Muscle of leg (tissue), 11 donors: ENCODE data around the gene ZNF407. TPM values are rescaled to one million over a fixed set of nuclear protein-coding genes. Genes with fewer than 3 reads are reported as not detected.

Source experiments
- DNase-seq: peaks from one replicate; pipeline ENCODE4 v3.0.0; 2013
- H3K27ac ChIP-seq: one replicate; pipeline ENCODE4 v1.5.1; 2013; ENCODE audit warnings: mild to moderate bottlenecking, low read length, control low read depth
- H3K27me3 ChIP-seq: one replicate; pipeline ENCODE4 v1.6.1; 2013; ENCODE audit warnings: low read length; ENCODE audit not compliant: control insufficient read depth, insufficient read depth
- H3K36me3 ChIP-seq: one replicate; pipeline ENCODE4 v1.6.1; 2013; ENCODE audit warnings: low read length; ENCODE audit not compliant: control insufficient read depth, insufficient read depth
- H3K4me1 ChIP-seq: one replicate; pipeline ENCODE4 v1.6.1; 2013; ENCODE audit warnings: low read length; ENCODE audit not compliant: control insufficient read depth, insufficient read depth
- H3K4me3 ChIP-seq: one replicate; pipeline ENCODE4 v1.5.1; 2013; ENCODE audit warnings: low read length, control low read depth
- H3K9me3 ChIP-seq: replicated peaks from 2 replicates; pipeline ENCODE4 v1.6.1; 2013; ENCODE audit warnings: low read depth, low read length; ENCODE audit not compliant: control insufficient read depth
- WGBS: methylation state at CpG from one replicate; pipeline ENCODE4 v1.1.5; 2013; ENCODE audit warnings: missing lambda C conversion rate; ENCODE audit not compliant: insufficient coverage; 5-methylcytosine and 5-hydroxymethylcytosine counted together
- polyA plus RNA-seq, 8 donors: library from polyadenylated mRNA; unstranded; fragments of 120-200 nt; gene quantifications; one replicate each; pipeline versions ENCODE4 v1.2.1 to v1.2.3, GENCODE V29; 2013; ENCODE audit warnings: inconsistent platforms in 1 of 8, low replicate concordance in 1 of 8; ENCODE audit not compliant: insufficient read length in 8 of 8, insufficient read depth in 1 of 8
- total RNA-seq: library from RNA; stranded (reverse); fragments of 120-200 nt; gene quantifications from one replicate; pipeline ENCODE4 v1.2.4, GENCODE V29; 2013

Gene ZNF407
- total and polyA plus RNA-seq, 9 donors = 5.3 to 10.7 (median 6.4) TPM

GRCh38 chr18:74928194-74928968 lies 330.7 kb downstream of the ZNF407 start:
- no peaks in the 10 kb centered on the region for H3K27me3 ChIP-seq
- no peak overlapping the region for H3K4me3 ChIP-seq
- no peaks in the 10 kb centered on the region for H3K36me3 ChIP-seq
- H3K27ac ChIP-seq = no peak overlapping the region
- no peaks in the 10 kb centered on the region for H3K4me1 ChIP-seq
- no peak for DNase-seq
- WGBS = 80% methylated on average over 2 of the region's 4 CpGs
- H3K9me3 ChIP-seq = no peaks in the 10 kb centered on the region

- Histone ChIP-seq H3K36me3 (no peaks in the 10 kb centered on the region), H3K27me3 (no peaks in the 10 kb centered on the region), H3K4me3 (no peak overlapping the region), H3K27ac (no peak overlapping the region), H3K4me1 (no peaks in the 10 kb centered on the region), H3K9me3 (no peaks in the 10 kb centered on the region)
- 87% methylated on average over 7 of the region's 11 CpGs for WGBS
- no peak for DNase-seq
Observed at GRCh38 chr18:74929110-74929509, 331.4 kb downstream of the ZNF407 start.

- Histone ChIP-seq H3K9me3 (no peaks in the 10 kb centered on the region), H3K36me3 (no peaks in the 10 kb centered on the region), H3K27me3 (no peaks in the 10 kb centered on the region), H3K4me3 (no peak overlapping the region), H3K4me1 (no peaks in the 10 kb centered on the region), H3K27ac (no peak overlapping the region)
- DNase-seq = no peak
- no CpG with 5 or more reads among the region's 1 CpG for WGBS
Observed at GRCh38 chr18:74930616-74931015, 332.9 kb downstream of the ZNF407 start.

GRCh38 chr18:74933930-74934329 lies 336.3 kb downstream of the ZNF407 start:
- 80% methylated on average over 1 of the region's 4 CpGs for WGBS
- no peaks in the 10 kb centered on the region for H3K9me3 ChIP-seq
- no peaks in the 10 kb centered on the region for H3K36me3 ChIP-seq
- DNase-seq = no peak
- no peak overlapping the region for H3K27ac ChIP-seq
- H3K4me1 ChIP-seq = no peaks in the 10 kb centered on the region
- H3K4me3 ChIP-seq = no peak overlapping the region
- no peaks in the 10 kb centered on the region for H3K27me3 ChIP-seq

GRCh38 chr18:74935434-74935833 lies 337.8 kb downstream of the ZNF407 start:
- Histone ChIP-seq H3K27me3 (no peaks in the 10 kb centered on the region), H3K27ac (no peak overlapping the region), H3K36me3 (no peaks in the 10 kb centered on the region), H3K4me1 (no peaks in the 10 kb centered on the region), H3K9me3 (no peaks in the 10 kb centered on the region), H3K4me3 (no peak overlapping the region)
- WGBS = 82% methylated on average over 5 of the region's 7 CpGs
- DNase-seq = no peak

- H3K27ac ChIP-seq = no peak overlapping the region
- no peak for DNase-seq
- H3K4me1 ChIP-seq = no peaks in the 10 kb centered on the region
- H3K27me3 ChIP-seq = no peaks in the 10 kb centered on the region
- H3K36me3 ChIP-seq = no peaks in the 10 kb centered on the region
- no peaks in the 10 kb centered on the region for H3K9me3 ChIP-seq
- WGBS = no CpG with 5 or more reads among the region's 6 CpGs
- no peak overlapping the region for H3K4me3 ChIP-seq
Observed at GRCh38 chr18:74936343-74936742, 338.7 kb downstream of the ZNF407 start.

GRCh38 chr18:74937291-74937690 lies 339.6 kb downstream of the ZNF407 start:
- Histone ChIP-seq H3K36me3 (no peaks in the 10 kb centered on the region), H3K27ac (no peak overlapping the region), H3K4me3 (no peak overlapping the region), H3K9me3 (no peaks in the 10 kb centered on the region), H3K27me3 (no peaks in the 10 kb centered on the region), H3K4me1 (no peaks in the 10 kb centered on the region)
- no CpG with 5 or more reads among the region's 1 CpG for WGBS
- no peak for DNase-seq

- Histone ChIP-seq H3K9me3 (no peaks in the 10 kb centered on the region), H3K27me3 (no peaks in the 10 kb centered on the region), H3K27ac (no peak overlapping the region), H3K4me1 (no peaks in the 10 kb centered on the region), H3K36me3 (no peaks in the 10 kb centered on the region), H3K4me3 (no peak overlapping the region)
- no peak for DNase-seq
- 100% methylated on average over 3 of the region's 5 CpGs for WGBS
Observed at GRCh38 chr18:74940856-74941255, 343.2 kb downstream of the ZNF407 start.

GRCh38 chr18:74942319-74942910 lies 344.7 kb downstream of the ZNF407 start:
- no peaks in the 10 kb centered on the region for H3K9me3 ChIP-seq
- H3K27me3 ChIP-seq = no peaks in the 10 kb centered on the region
- no peaks in the 10 kb centered on the region for H3K36me3 ChIP-seq
- H3K4me3 ChIP-seq = no peak overlapping the region
- no peak overlapping the region for H3K27ac ChIP-seq
- no peaks in the 10 kb centered on the region for H3K4me1 ChIP-seq
- WGBS = 60% methylated on average over 1 of the region's 9 CpGs
- no peak for DNase-seq

- Histone ChIP-seq H3K27ac (no peak overlapping the region), H3K4me1 (no peaks in the 10 kb centered on the region), H3K4me3 (no peak overlapping the region), H3K27me3 (no peaks in the 10 kb centered on the region), H3K36me3 (no peaks in the 10 kb centered on the region), H3K9me3 (no peaks in the 10 kb centered on the region)
- no CpG with 5 or more reads among the region's 5 CpGs for WGBS
- DNase-seq = no peak
Observed at GRCh38 chr18:74944676-74945075, 347.0 kb downstream of the ZNF407 start.
